GM19099 (cell line): Measurements from ENCODE around the gene RPS14.

Source experiments
- POLR2A ChIP-seq: IDR thresholded peaks from 3 replicates; pipeline ENCODE4 v1.6.1; 2011; ENCODE audit warnings: low read depth; ENCODE audit not compliant: insufficient read length; ENCODE audit errors: extremely low read depth

RPS14 gene

DNA sequence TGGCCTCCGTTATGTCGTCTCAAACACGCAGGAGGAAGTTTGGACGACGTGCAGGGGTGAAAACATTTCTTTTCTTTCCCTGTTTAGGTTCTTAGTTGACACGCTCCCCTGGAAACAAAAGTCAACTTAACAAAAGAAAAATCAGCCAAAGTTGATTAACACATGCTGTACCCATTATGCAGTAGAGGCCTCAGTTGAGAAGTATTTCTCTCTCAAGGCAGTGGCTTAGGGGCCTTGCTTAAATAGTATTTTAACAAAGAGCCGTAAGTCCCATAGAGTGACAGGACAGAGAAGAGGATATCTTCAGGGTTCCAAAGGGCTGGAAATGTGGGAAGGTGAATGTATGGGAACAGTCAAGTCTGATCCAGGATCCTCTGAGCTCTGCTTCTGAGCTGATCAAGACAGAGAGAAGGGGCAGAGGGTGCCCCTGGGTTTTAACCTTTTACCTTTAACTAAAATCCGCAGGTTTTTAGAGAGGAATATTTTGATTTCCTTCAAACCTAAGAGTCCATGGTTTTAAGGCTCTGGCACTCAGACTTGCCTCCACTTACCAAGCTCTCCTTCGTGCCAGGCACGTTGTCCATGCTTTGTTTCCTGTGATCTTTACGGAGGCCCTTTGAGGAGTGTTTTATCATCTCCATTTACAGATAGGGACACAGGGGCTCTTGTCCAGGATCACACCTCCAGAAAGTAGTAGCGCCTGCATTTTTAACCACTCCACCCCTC is 36.2 kb downstream of the RPS14 start:
- TF ChIP-seq POLR2A = no peak

DNA sequence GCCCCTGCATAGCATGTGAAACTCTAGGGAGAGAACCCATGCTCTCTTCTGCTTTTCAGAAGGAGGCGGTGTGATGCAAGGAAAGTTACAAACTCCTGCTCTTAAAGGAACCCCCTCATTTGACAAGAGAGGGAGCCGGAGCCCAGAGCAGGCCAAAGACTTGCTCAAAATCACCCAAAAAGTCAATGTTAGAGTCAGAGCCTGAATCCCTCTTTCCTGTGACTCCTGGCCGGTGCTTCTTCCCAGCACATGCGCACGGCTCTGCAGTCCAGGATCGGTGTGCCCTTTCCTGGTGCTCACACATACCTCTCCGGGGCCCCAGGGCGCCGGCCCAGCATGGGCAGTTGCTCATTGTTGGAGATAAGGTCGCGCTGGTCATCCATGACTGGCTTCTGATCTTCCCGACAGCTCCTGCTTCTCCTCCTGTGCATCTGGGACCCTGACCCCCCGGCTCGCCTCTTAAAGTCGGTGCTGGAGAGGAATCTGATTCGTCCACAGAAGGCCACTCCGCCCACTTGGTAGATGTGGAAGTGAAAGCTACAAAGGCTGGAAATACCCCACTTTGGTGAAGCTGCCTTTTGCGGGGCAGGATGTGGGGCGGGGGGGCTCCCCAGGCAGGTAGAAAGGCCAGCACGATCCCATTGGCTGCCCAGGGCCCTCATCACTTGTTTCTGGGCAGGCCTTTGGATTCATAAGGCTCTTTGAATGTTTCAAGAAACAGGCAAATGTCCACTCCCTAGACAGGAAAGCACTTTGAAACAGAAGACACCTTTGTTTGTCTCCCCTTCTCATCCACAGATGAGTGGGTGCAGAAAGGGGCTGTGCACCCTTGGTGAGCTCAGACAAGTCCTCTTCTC is 37.0 kb downstream of the RPS14 start, which contains the start of gene CD74:
TSS of gene CD74 (minus strand) at position 592 of the 857 bp plus-strand sequence. CDS start at position 431, 161 bp downstream.
- TF ChIP-seq POLR2A = peak; percentile 100

DNA sequence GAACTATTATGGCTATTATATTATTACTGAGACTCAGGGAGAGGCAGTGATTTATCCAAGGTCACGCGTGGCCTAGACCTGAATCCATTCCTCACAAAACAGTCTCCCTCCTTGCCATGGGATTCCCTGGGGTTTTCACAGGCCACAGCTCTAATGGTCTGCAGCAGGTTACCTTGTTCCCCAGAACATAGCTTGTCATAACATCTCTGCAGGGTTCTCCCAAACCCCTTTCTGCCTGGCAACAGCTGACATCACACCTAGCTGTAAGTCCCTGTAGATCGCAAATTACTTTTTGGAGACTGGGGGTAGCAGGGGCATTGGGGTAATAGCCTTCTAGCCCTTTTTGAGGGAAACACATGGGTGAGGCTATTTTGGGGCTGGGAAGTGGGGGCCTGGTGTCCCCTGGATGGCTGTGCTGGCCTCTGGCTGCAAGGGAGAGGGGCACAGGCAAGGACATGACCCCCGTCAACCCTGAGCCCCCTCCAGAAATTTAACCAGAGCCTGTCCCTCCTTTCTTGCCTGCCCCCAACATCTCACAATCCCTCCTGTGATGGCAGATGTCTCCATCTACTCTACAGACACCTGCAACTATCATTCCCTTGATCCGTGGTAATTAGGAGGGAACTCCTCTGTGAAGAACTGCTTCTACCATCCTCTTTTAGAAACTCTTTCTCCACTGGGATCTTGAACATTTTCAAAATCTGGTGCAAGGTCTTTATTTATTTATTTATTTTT is 38.1 kb downstream of the RPS14 start:
- peak; percentile 62 for TF ChIP-seq POLR2A

DNA sequence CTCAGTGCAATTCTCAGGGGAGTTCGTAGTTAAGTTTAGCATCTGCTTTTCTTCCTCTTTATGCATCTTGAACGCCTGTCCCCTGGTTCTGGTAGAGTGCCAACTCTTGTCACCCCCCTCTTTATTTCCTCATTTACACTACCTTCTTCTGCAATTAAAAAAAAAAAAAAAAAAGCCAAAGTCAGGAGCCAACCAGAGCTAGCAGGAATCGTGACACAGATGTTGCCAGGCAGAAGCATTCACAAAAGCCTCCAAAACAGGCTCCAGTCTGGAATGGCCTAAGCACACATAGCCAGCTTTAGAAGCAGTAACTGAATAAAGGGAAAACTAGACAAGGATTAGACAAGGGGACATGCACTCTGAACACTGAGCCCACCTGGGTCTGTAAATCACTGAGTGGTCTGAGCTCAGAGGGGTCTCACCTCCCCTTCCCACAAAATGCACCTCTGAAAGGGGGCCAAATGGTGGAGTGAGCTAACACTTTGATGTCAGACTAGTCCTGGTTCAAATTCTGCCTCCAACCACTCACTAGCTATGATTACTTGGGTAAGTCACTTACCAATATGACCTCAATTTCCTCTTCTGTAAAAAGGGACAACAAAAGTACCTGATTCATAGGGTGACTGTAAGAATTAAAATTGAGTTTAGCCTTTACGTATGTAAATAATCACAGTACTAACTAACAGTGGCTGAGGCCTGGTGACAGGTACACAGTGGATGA is 38.9 kb downstream of the RPS14 start:
- TF ChIP-seq POLR2A = peak; percentile 32

DNA sequence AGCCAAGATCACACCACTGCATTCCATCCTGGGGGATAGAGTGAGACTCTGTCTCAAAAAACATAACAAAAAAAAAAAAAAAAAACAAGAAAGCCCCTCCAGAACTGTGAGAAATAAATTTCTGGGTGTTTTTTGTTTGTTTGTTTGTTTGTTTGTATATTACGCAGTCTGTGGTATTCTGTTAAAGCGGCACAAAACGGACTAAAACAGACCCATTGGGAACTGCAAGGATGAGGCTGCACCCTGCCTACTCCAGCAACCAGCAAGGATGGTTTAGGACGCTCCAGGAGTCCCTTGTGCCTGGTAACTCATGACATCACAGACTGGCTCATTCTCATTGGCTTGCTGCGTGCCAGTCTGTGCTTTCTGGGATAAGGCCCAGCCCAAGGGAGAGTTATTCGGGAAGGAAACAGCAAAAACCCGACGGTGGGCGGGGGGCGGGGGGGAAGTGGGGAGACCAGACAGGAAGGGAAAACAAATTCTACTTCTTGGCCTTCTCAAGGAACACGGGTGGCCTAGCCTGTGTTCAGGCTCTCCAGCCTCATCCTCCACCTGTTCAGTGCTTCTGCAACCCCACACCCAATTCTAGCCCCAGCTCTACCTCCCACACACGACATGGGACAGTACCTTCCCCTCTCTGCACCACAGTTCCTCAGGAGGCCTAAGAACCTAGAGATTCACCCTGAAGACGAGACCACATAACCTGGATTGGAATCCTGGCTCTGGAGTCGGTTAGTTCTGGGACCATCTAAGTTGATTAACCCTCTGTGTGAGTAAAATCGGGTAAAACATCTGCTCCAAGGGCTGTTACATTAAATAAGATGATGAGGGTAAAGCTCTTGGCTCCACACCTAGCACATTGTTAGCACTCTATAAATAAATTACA is 39.7 kb downstream of the RPS14 start:
- TF ChIP-seq POLR2A = peak; percentile 83

DNA sequence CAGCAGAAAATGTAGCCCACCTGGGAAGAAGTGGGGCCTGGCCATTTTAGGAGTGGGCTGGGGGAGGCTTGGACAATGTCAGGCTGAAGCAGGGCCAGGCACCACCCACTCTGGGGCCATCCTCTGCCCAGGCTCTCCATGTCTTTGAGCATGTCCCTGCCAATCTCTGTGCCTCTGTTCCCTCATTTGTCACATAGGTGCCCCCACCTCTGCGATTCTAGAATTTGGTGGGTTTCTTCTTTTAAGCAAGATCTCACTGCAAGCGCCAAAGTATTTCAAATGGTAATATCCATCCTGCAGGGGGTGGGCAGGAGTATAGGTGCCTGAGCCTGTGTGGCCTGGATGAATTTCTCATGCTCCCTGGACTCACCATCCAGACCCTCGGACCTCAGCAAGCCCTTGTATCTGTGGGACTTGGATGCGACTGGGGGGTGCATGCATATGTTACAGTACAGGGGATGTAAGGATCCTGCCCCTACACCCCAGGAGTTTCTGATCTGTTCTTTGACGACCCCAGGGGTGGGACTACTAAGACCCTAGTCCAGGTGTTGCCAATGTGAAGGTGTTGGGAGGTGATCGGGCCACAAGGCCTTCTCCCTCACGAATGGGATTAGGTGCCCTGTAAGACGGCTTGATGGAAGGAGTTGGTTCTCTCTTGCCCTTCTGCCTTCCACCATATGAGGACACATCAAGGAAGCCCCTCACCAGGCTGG is 41.2 kb downstream of the RPS14 start:
- TF ChIP-seq POLR2A = peak; percentile 66

DNA sequence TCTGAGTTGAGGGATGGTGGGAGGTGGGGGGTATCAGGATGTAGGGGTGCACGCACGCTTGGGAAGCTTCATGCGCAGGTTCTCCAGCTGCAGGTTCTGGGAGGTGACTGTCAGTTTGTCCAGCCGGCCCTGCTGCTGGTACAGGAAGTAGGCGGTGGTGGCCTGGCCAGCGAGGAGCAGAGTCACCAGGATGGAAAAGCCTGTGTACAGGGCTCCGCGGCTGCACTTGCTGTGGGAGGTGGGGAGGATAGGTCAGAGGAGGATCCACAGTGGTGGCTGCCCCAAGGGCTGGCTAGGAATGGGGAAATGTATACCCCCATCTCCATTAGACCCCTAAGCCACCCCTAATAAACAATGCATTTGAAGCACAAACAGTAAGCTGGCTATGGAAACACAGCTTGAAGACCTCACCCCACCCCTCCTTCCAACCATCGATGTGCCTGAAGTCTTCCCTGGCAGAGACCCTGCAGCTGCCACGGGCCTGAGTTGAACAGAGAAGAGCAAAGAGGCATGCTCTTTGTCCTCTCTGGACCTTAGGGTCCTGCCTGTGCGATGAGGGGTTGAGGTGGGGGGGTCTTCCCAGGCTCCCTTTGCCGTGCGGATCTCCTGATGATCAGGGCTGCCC is 42.3 kb downstream of the RPS14 start:
- peak; percentile 71 for TF ChIP-seq POLR2A

DNA sequence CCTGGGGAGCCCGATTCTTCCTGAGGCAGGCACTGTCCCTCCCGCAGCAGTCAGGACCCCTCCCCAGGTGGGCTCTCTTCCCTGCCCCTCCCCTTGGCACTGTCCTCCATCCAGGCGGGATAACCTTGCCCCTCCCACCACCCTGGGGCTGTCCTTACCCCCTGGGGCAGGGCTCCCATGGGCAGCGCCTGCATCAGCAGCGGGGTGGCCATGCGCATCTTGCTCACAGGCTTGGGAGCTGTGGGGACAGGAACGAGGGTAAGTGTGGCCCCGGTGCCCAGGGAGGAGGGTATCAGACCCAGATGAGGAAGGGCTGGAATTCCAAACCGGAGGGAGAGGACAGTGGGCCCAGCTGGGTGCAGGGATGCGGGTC is 42.8 kb downstream of the RPS14 start:
- TF ChIP-seq POLR2A = no peak

DNA sequence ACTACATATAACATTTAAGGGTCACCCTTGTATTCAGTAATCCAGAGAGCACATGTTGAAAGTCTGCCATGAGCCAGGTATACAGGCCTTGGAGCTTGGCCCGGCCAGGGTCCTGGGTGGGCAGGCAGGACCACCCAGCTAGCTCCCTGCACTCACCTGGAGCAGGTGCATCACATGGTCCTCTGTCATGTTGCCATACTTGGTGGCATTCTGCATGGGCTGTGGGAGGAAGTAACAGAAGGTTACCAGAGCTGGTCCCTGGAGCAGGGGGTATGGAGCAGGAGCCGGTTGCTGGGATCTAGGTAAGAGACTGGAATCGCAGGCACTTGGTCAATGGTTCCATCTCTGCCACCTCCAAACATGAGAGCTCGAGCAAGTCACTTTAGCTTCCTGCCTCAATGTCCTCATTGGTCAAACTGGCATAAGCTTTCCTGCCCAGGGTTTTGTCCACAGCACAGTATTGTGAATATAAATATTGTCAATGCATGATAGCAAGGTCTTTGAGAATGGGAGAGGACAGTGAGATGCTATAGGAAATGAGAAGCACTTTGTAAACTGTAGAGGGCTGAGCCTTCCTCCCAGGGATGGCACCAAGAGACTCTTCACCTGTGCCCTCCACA is 43.3 kb downstream of the RPS14 start:
- peak; percentile 67 for TF ChIP-seq POLR2A

DNA sequence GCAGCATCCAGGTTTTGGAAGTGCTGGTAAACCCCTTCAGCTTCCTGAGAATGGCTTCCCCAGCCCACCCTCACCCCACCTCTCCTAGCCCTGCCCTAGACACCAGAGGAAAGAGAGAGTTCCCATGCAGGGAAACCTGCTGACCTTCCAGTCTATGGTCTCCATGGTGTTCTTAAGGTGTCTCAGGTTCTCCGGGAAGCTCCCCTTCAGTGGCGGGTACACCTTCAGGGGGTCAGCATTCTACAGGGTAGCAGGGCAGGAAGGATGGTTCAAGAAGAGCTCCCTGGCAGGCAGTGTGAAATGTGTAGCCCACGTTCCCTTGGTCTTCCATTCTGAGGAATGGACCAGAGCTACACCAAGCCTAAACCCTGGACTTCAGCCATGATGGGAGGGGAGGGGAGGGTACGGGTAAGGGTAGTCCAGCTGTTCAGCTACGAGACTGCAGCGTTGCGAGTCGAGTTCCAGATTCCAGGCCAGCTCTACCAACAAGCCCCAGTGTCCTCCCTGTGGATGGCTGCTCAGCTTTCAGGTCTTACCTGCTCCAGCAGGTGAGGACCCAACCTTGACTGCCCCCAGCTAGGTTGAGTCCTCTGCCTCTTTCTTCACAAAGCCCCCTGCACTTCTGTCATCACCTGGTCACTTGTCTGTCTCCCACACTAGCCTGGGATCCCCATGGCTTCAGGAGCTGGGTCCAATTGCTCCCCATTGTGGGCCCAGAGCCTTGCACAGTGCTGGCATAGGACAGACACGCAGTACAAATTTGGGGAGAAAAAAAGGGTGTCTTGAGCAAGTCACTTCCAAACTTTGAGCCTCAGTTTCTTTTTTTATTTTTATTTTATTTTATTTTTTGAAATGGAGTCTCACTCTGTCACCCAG is 44.4 kb downstream of the RPS14 start:
- TF ChIP-seq POLR2A = peak; percentile 80

DNA sequence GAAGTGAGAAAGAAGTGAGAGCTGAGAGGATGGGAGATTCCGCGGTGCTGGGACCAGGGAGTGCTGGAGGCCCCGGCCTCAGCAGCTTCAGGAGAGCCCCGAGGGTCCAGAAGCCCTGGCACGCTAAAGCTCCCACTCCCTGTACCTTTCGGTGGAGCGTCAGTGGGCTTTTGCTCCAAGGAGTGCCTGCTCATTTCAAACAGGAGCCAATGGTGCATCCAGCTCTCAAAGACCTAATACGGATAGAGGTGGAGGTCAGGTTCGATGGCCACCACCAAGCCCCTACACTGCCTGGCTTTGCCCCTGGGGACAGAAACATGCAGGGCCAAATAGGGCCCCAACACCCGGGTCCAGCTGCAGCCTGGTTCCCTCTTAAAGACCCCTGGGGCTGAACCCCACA is 45.0 kb downstream of the RPS14 start:
- TF ChIP-seq POLR2A = peak; percentile 44
